GM19463 (cell line): ENCODE measurements around the gene IGFL1.
"Not testable (repeated sequence)": the region's sequence is repeated elsewhere in the genome, so short reads cannot be mapped to it uniquely, and the experiment has no call there.

Experiments used
- ATAC-seq: cut with Tn5 transposase; IDR thresholded peaks from one replicate; pipeline ENCODE4 v1.9.1; 2021; ENCODE audit warnings: mild to moderate bottlenecking, moderate library complexity; ENCODE audit not compliant: unreplicated experiment

The IGFL1 gene

DNA sequence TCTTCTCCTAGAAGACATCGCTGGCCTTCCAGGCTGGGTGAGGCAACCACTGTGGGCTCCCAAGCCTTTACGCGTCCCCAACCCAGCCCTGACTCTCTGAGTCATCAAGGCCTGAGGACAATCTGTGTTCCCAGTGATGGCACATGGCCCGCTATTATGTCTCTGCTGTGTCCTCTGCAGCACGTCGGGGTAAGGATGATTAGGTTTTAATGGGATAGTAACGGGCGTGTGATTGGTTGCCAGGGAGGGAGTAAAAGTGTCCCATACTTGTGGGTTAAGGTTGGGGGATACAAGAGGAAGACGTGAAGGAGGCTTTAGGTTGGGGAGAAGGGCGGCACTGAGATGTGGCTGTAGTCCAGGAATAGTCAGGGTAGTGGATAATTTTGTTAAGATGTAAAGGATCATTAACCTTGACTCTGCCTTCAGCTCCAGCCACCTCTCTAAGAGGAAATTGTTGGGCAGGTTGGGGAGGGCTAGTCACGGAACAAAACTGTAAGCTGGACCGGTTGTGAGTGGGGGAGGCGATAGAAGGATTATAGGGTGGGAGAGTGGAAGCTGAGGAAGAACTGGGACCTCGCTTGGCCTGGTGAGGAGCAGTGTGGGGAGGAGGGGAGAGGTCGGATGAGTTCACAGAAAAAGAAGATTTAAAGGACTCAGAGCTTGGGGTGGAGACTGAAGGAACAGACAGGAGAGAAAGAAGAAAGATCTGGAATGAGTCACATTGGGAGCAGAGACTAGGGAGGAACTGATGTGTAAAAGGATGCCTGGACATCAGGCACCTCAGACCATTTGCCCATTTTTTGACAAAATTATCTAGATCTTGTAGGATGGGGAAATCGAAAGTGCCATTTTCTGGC is 27.9 kb upstream of the IGFL1 start:
- no peak for ATAC-seq

DNA sequence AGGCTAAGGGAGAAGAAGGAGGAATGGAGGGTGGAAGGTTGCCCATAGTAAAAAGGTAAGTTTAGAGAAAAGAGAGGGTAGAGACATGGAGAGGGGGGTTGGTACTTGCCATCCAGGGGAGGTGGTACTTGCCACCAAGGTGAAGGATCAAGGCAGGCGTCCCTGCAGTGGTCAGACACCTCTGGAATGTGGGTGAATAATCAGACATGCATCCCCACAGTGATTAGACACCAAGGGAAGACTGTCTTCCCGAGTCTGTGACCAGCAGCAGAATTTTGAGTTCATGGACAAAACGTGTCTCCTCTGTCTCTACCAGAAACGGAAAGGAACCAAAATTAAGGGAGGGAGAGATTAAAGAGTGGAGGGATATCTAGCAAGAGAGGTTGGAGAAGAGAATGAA is 27.1 kb upstream of the IGFL1 start:
- ATAC-seq: no peak

DNA sequence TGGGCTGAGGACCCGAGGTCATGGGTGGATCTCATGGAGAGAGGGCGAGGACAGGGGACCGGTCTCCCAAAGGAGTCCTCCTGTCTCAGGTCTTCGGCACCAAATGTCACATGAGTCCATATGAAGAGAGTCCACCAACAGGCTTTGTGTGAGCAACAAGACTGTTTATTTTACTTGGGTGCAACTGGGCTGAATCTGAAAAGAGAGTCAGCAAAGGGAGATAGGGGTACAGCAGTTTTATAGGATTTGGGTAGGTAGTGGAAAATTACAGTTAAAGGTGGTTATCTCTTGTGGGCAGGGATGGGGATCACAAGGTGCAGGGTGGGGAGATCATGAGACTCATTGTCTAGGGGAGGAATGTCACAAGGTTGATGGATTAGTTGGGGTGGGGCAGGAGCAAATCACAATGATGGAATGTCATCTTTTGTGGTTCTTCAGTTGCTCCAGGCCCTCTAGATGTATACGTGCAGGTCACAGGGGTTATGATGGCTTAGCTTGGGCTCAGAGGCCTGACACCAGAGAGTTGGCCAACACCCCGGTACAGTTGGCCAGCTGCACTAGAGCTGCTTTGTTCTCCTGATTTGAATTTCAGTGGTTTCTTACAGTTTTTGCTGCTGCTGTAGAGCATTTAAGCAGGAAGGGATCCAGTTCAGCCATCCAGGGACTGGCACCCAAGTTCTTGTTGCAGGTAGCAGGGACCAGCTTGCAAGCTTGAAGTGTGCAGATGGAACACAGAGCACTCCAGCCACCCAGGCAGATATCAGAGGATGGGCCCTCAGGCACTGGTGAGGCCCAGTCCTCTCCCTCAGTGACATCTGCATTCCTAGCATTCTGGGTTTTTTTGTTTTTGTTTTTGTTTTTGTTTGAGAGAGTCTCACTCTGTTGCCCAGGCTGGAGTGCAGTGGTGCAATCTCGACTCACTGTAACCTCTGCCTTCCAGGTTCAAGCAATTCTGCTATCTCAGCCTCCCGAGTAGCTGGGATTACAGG is 26.4 kb upstream of the IGFL1 start:
- ATAC-seq: no peak

DNA sequence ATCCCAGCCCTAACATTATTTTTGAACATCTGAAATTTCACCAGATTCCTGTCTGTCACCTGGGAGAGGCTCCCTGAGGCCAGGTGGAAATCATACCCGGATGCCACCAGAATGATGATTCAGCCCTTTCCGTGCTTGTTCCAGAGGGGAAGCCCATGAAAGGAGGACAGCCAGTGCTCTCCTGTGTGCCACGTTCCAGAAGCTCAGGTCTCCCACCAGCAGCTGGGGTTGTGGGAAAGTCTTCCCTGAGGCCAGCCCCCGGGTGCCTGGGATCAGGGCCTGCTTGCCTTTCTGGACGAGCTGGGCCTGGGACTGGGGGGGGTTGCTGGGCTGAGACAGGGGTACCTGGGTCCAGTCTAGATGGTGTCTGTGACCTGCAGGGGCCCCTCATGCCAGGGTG is 25.5 kb upstream of the IGFL1 start:
- ATAC-seq: no peak

DNA sequence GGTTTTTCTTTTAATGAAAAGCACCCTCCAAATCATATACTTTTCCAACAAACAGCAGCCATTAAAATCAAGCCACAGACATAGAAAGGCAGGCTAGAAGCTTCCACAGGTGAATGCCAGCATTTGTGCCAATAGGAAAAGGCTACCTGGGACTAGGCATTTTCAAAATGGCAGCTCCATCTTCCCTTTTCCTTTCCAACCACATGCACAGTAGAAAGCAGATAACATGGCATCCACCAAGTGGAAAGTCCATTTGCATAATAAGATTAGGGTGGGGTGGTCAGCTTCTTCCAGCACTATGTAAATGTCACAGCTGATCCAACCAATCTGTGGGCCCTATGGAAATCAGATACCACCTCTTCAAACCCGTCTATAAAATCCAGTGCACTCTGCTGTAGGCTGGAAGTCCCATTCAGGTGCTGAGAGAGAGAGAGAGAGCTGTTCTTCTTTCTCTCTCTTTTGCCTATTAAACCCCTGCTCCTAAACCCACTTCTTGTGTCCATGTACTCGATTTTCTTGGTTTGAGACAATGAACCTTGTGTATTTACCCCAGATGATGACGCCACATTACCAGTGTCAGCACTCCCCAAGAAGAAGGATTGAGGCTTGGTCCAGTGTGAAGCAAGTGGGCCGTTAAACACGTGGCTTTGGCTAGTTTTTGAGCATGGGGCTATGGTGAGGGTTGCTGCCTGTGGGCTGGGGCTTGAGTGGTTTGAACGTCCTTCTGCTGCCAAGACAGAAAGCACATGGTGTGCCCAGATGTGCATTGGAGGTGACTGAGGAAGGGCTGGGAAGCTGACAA is 24.2 kb upstream of the IGFL1 start:
- ATAC-seq: no peak

DNA sequence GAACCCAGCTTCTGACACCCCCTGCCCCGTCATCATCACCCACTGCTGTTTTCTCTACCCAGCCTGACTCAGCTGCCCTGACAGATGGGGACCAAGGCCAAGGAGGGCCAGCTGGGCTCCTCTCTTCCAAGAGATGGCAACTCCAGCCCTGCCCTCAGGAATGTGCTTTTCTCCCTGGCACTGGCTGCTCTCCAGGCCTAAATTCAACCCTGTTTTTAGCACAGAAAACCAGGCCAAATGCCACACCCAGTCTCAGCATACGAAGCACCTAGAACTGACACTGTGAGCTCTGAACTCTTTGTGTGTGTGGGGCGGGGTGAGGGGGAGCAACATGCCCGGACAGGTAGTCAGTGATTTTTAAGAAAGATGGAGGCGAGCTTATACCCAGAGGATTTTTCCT is 23.4 kb upstream of the IGFL1 start:
- ATAC-seq: no peak

DNA sequence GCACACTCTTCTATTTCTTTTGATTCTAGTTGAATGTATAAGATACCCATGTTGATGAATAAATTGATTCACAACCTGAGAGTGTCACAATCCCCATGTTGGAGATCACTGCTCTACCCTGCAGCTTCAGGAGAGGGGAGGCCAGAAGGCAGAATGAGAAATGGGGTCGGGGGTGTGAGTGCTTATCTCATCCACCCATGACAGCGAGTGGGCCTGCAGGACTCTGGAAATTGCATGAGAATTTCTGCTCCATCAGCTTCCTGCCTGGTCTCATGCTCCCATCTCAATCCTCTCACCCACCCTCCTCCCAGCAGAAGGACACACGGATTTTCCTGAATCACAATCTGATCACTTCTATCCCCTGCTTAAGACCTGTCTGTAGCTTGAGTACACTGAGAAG is 22.9 kb upstream of the IGFL1 start:
- no peak for ATAC-seq

DNA sequence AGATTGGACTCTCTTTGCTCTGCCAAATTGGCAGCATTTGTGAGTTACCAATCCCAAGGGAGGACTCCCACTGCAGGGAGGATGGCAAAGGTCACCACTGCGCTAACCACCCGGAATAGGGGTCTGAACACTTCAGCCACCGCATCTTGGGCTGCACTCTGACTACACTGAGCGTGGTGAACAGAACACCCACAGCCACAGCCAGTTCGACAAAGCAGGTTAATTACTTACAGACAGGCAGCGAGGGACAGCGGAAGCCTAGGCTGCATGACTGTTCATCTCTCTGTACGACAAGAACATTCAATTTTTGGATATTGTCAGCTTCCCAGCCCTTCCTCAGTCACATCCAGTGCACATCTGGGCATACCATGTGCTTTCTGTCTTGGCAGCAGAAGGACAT is 21.7 kb upstream of the IGFL1 start:
- not testable (repeated sequence) for ATAC-seq

DNA sequence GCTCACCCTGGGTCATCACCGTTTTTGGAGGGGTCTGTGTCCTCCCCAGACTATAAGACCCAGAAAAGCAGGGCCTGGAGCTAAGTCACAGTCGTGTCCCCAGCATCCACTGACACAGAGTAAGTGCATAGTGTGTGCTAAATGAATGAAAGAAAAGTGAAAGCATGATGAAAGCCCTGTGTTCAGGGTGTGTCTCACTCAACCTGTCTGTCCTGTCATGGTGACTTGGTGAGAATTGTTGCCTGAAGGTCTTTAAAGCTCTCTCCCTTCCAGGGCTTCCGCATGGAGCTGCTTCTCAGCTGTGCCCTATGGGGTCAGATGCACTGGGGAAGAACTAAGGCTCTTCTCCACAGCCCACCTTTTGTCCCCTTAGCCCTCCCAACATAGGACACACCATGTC is 20.5 kb upstream of the IGFL1 start:
- ATAC-seq: no peak

DNA sequence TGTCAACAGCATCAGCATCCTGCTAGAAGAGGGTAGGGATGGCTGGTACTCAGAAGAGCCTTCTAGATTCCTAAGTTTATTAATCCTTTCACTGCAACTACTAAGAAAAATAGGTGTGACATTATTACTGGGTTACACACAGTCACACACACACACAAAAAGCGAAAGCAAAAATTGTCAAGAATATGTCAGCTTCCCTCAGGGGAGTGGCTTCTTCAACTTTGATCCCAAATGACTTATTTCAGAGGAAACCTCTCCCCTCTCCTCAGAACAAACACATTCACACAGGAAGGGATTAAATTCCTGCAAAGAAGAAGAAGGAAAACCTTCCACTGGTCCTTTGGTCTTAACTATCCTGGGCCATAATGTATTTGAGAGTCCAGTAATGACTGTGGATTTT is 20.1 kb upstream of the IGFL1 start:
- ATAC-seq: no peak

DNA sequence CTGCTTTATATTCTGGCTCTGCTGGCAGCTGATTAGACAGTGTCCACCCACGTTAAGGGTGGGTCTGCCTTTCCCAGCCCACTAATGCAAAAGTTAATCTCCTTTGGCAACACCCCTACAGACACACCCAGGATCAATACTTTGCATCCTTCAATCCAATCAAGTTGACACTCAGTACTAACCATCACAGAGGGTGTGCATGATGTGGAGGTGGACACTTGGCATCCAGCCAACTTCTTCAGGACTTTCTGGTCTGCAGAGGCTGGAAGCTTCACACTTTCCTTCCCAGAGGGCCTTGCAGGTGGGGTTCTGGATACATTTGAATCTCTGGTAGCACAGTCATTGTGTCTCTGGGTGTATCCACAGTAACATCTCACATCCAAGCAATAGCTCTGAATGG is 18.9 kb upstream of the IGFL1 start:
- ATAC-seq: no peak

DNA sequence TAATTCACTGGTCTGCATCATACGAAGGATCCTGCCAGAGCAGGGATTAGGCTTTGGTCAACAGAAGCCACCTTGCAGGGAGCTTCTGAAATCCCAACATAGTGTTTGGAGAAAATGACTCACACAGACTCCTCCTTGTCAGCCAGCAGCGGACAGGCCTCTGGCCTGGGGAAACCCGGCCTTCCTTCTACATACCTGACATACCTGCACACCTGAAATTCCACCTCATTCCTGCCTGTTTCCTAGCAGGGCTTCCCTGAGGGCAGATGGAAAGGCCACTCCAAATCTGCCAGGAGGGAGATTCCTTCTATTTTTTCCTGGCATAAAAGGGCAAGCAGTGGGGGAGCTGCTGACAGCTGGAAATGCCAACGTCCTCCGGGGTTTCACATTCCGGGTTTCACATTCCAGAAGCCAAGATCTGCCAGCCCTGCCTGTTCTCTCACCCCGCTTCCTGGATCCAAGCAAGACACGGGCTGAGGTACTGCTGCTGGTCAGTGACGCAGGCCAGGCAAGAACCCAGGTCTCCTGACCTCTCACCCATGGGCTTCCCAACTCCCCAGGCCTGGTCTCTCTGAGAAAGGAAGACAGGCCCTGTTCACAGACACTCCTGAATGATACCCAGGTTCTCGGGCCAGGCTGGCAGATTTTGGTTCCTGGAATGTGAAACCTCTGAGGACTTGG is 18.2 kb upstream of the IGFL1 start:
- ATAC-seq: no peak

DNA sequence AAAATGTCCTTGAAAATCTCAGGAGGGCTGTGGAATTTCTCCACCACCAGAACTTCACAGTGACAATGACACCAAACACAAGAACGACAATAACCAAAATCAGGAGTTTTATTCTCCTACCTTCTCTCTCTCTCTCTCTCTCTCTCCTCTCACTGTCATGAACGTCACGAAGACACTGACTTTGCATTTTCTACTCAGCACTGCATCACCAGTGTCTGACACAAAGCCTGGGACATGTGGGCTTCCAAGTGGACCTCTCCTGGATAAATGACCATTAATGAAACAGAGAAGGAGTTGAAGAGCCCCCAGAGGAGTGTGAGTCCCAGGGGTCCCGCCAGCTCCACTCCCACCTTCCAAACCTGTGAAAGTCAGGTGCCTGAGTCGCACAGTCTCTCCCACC is 16.9 kb upstream of the IGFL1 start:
- ATAC-seq: not testable (repeated sequence)

DNA sequence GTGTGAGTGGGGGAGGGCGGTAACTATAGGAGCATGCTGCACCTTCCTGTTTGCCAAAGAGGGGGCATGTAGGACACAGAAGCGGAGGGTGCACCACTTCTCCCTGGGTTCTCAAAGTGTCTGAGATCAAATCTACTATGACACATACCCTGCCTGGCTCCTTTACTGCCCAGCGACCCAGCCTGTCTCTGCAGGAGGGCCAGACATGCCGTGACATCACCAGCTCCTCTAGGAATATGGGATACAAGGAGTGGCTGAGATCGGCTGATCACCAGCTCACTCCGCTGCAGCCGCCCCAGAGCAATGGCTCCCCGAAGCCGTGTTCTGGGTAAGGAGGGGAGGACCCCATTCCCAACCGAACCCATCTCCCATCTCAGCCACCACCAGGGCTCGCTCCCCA is 16.4 kb upstream of the IGFL1 start:
- ATAC-seq: no peak

DNA sequence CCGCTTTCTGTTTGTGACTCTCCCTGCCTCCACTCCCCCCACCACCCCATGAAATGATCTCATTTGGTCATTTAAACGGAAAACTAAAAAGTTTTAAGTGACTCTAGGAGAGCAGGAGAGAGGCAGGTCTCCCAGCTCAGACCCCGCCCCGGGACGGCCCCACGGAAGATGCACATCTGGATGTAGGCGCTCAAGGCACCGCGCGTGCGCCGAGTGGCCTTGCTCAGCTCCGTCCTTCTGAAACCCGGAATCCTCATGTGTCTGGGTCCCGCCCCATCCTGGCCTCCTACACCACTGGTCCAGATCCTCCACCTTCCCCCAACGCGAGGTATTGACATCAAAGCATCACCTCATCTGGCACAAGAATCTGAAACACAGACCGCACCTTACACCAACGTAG is 15.7 kb upstream of the IGFL1 start:
- ATAC-seq: no peak

DNA sequence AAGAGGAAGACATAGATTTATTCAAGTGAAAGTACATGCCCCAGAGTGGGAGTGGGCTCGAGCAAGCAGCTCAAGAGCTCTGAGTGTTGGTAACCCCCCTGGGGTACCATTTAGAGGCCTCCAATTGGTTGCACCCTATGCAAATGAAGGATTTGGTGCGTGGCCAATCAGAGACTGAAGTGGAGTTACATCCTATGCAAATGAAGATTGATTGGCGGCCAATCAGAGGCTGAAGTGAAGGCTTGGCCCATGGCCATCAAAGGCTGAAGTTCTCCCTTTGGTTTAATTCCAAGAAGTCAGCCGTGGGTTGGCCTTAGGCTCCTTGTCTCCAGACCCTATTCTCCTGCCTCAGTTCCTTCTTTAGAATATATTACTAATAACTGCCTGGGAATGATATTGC is 12.9 kb upstream of the IGFL1 start:
- ATAC-seq: no peak

DNA sequence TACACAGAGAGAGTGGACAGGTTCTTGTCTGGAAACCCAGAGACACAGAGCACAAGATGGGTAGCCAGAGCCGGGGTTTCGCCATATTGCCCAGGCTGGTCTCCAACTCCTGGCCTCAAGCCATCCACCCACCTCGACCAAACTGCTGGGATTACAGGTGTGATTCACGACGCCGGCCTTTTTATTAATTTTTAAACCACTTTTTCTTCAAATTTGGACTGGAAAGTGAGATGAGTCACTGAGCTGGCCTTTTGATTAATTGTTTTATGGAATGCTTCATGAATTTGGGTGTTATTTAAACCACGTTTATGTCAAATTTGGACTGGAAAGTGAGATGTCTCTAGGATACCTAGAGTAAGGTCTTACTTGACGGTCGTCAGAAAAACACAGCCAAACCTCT is 12.1 kb upstream of the IGFL1 start:
- no peak for ATAC-seq

DNA sequence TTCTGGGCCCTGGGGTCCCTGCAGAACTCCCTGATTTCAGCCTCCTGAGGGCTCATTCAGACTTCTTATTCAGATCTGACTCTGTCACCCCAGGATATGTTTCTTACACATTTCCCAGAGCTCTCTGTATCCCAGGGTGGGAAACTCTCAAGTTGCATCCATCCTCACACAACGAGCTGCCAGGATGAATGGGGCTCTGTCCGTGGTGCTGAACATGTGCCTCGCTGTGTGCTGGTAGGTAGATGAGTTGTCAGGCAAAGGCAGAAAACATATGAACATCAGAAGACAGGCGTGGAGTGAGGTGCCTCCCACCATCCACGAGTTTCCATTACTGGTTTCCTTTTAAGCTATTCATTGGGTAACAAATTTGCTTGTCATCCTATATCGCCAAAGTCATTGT is 11.4 kb upstream of the IGFL1 start:
- ATAC-seq: no peak

DNA sequence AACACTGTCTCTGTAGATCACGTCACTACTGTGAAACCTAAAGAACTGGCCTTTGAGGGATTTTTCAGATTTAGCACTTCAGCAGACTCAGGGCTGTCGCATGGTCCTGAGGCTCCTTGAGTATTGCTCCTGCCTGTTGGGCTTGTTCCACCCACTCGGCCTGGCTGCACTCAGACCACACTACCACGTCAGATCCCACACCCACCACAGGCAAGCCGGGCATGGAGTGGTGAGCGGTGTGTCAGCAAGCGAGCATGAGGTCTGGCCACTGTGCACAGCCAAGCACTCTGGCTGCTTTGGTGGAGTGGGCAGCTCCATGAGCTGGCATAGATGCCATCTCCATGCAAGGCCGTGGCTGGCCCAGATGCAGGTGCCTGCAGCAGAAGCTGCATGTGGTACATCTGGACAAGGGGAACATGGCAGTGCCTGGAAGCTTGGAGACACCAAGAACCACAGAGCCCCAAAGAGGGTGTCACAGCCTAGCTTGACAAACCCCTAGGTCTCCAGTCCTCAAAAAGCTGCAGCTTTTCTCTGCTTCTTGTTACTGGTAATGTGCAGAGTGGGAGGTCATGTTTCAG is 9.4 kb upstream of the IGFL1 start:
- no peak for ATAC-seq

DNA sequence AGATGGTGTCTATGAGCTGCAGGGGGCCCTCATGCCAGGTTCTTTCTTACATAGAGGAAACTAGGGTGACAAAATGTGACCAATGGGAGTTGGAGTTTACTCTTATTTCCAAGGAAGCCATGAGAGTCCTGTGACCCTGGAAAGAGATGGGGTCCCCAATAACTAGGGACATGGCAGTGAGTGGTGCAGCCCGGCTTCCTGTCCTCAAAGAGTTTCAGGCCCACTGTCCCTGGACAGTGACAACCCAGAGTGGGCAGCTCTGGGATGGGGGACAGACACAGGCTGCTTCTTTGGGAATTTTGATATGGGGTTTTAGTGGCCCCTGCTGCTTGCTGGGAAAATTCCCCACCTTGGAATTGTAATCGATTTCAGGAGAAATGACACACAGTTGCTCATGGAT is 8.4 kb upstream of the IGFL1 start:
- no peak for ATAC-seq
